HG03103 (cell line): ENCODE data around the gene RNF14.
"Not testable (repeated sequence)": the region's sequence is repeated elsewhere in the genome, so short reads cannot be mapped to it uniquely, and the experiment has no call there.

Experiments used
- ATAC-seq: cut with Tn5 transposase; IDR thresholded peaks from one replicate; pipeline ENCODE4 v1.9.1; 2021; ENCODE audit warnings: low read depth; ENCODE audit not compliant: unreplicated experiment

The RNF14 gene

DNA sequence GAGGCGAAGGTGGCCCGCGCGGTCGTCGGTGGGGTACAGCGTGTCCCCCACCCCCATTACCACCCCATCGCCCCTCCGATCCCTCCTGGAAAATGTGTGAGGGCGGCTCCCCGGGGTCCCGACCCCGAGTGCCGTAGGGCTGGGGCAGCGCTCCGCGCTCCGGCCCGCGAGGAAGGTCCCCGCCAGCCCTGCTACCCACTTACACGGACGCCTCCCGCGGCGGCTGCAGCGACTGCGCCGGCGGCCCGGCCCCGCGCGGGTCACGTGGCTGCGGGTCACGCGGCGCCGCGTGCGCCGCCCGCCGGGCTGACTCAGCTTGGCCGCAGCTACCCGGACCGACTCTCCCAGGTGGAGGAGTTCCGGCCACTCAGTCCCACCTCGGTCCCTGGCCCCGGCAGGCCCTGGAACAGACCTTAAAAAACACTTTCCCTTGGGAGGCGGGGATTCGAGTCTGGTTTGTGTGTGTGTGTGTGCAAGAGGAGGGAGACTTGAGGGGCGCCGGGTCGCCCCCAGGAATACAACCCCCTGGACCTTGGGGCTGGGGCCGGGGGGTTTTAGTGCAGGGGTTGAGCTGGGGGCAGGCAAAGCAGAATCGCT is 44.0 kb downstream of the RNF14 start, which contains the start of gene GNPDA1:
Gene GNPDA1, minus strand, starts transcription at position 236 of the 597 bp plus-strand sequence. CDS start 992 bp downstream, outside the sequence.
- peak; percentile 73 for ATAC-seq

DNA sequence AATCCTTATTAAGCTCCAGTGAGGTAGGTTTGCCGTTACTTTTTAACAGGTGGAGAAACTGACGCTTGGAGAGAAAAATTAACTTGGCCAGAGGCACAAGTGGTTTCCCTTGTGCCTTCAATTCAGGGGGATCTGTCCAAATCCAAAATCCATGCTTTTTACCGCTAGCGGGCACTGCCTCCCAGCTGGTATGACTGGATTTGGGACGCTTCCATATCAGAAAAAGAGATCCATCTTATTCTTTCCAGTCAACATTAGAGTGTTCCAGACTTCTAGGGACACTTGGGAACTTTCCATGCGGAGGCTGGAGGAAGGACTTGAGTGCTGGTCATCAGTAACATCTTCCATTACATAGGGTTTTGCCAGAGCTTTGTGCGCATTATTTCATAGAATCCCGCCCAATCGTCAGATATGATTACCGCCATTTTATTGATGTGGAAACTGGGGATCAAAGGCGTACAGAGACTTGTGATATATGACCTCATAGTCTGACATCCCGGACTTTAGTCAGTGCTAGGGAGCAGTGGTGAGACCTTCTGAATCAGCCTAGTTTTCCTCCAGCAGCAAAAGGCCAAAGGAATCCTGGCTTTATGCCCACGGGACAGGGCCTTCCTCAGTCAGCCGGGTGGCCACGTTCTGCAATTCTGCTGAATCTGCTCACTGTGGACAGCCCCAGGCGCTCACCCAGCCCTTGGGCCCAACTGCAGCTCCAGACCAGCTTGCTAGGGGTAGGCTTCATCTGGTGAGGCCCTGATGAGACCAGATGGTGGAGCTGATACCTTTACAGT is 45.0 kb downstream of the RNF14 start:
- no peak for ATAC-seq

DNA sequence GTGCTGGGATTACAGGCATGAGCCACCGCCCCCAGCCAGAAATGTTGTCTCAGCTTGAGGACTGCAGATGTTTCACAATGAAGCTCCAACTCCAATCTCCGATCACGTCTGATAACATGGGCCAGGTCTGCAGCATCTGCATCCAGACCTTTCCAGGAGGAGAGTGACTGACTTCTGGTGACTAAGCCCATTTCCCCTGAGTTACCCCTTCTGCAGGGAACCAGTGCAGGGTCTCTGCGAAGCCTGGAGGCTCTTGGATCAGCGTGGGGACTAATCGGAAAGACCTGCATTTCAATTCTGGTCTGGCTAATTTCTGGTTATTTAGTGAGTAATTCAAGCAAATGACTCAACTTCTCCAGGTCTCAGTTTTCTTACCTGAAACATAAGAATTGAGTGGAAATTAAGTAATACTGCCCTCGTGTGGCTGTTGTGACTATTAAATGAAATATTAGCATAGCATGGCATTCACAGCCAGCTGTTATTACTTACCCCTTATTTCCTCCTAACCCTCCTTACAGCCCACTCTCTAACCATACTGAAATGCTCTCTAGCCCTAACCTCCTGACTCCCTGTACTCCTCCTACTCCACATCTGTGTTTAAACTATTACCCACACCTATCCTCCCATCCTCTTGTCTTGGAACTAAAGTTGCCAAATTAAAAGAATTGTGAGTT is 46.1 kb downstream of the RNF14 start:
- peak; percentile 30 for ATAC-seq

DNA sequence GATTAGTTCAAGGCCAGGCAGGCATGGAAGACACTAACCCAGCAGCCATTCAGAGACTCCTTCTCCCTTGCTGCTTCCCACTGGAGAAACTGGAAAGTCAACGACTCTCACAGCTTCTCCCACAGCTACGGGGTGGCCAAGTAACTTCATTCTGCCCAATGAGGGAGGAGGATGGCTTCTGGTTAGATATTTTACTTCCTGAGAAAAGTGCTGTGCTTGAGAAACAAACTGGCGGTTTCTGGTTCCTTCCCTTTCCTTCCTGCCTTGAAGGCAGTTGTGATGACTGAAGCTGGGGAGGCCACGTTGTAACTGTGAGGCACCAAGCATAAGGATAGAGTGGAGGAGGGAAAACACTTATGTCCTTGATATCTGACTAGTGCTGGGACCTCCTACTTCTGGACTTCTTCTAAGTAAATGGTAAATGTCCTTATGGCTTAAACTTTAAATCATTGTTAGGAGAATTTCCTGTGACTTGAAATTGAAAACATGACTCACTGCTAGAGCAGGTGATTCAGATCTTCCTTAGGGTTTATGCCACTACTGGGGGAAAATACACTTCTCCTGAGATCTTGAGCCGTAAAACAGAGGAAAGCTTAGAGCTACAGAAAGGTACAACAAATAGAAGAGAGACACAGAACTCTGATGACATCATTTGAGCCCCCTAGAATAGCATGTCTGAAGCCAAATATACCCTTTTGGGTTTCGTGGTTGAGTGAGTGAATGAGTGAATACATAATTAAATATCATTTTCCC is 47.1 kb downstream of the RNF14 start:
- no peak for ATAC-seq

DNA sequence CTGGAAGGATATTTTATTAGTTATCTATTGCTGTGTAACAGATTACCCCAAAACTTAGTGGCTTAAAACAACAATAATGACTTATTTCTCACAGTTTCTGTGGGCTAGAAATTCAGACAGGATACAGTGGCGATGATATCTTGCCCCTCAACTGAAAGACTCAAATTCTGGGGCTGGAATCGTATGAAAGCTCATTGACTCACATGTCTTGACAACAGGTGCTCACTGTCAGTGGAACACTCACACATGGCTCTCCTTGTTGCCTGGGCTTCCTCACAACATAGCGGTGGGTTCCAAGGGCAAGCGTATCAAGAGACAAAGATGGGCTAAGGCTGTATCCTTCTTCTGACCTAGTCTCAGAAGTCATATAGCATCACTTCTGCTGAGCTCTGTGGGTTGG is 47.7 kb downstream of the RNF14 start:
- ATAC-seq = no peak

DNA sequence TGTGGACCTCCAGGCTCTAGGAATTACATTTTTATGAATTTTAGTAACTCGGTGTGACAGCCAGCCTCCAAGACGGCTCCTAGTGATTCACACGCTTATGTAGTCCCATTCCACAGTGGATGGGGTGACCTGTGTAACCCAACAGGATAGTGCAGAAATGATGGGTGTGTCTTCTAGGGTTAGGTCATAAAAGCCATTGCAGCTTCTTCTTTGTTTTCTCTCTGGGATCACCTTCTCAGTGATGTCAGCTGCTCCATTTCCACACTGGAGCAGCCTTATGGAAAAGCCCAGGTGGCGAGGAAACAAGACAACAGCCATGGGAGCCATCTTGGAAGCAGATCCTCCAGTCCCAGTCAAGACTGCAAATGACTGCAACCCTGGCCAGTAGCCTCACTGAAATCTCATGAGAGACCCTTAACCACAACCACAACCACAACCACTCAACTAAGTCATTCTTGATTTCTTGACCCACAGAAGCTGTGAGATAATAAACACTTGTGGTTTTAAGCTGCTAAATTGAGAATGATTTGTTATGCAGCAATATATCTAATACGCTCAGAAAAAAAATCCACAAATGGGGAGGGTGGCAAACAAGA is 49.0 kb downstream of the RNF14 start:
- ATAC-seq = peak; percentile 37

DNA sequence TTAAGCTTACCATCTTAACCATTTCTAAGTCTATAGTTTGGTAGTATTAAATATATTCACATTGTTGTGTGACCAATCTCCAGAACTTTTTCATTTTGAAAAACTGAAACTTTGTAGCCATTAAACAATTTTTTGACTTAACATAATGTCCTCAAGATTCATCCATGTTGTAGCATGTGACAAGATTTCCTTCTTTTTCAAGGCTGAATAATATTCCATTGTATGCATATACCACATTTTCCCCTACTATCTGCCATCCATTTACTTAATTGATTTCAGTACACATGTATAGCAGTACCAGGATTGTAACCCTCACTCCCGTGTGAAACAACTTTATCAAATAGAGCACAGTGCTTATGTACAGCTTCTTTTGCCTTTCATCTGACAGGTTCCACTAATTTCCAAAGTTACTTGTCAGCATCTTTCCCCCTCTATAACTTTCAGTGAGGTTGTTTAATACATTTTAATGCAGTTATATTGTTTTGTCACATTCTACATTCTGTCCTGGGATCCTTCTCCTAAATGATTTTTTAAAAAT is 51.3 kb downstream of the RNF14 start:
- ATAC-seq = no peak

DNA sequence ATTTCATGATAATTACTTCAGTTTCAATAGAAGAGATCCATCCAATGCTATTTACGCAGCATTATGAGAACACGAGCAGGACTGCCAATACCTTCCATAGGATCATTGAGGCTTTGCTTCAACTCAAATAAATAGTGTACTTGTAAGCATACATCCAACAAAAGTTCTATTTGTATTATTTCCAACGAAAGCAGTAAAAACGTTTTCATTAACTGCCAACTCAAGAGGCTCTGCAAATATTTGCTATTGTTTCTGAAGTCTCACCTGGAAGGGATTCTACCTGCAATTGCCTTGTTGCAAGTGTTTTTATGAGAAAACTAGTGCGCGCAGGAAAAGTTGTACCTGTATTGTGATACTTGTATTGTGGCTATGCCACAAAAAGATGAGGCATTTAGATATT is 54.9 kb downstream of the RNF14 start:
- ATAC-seq = no peak

DNA sequence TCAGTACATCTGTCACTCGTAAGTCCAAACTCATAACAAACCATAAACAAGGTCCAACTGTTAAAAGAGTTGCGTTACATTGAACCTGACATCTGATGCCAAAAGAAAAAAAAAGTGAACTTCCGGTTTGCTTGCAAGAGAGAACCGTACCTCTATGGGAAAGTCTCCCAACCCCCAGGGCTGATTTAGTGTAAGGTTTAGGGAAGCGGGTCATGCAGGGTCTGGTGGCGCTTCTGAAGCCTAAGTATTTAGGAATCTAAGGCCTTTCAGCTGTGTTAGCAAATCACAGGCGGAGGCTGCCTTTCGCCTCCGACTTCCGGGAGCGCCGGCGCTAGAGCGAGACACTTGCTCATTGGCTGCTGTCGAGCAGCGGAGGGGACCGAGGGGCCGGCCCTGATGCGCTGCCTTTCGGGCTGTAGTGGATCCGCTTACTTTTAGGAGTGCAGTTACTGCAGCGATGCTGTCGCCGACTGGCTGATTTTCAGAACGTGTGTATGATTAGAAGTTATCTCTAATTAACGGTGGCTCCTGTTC is 55.9 kb downstream of the RNF14 start:
- peak; percentile 100 for ATAC-seq

DNA sequence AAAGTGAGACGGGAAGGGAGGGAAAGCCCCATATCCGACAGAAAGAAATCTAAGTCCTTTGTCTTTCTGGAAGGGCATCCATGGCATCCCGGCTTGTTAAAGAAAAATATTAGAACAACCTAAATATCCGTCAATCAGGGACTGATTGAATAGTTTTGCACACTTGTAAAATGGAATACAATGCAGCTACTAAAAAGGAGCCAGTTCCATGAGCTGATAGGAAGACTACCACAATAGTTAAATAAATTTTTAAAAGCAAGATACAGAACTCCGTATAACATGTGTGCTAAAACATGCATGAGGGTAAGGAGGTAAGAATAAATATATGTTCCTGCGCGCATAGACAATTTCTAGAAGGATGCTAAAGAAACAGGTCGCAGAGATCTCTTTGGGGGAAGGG is 56.7 kb downstream of the RNF14 start:
- no peak for ATAC-seq

DNA sequence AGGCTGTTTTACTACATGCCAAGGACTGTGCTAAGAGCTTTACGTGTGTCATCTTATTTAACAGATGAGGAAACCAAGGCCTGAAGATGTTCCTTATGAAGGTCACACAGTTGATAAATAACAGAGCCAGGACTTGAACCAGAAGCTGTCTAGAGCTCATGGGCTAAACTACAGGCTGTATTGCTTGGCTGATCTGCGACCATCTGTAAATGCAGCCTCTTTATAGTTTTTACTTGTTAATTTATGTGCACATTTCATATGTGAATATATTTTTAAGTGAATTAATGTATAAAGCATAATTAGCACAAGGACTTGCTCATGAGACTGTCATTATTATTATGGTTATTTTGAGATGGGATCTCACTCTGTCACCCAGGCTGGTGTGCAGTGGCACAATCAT is 63.2 kb downstream of the RNF14 start:
- no peak for ATAC-seq

DNA sequence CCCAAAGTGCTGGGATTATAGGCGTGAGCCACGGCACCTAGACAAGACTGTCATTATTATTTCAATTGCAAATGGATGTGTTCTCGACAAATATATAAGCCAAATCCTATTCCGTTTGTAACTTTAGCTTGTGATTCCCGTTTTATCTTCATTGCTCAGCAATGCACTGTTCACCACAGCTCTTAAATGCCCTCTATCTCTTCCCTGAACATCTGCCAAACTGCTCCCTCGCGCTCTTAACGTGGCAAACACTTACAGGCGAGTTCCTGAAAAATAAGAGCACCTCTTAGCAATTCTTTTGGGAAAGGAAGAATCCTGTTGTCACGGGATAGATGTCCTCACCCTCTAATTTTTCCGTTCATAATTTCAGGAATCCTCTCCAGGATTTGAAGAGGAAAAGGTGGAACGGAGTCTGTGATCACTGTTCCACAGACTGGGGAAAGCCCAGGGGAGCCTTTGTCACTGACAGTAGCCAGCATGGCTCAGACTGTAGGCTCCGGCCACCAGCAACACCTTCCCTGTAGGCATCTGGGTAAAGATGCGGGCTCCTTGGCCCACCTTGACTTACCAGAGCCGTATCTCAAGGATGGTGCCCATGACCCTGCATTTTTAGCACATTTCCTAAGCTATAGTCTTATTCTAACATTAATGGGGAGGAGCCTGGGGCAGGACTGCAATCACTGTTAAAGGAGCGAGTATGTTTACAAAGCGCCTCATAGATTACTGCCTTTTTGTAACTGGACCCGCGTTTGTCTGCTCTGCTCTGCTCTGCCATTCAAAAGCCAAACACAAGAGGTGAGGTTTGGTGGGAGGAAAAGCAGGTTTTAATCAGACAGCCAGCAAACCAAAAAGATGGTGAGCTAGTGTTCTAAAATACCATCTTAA is 64.1 kb downstream of the RNF14 start:
- no peak for ATAC-seq

DNA sequence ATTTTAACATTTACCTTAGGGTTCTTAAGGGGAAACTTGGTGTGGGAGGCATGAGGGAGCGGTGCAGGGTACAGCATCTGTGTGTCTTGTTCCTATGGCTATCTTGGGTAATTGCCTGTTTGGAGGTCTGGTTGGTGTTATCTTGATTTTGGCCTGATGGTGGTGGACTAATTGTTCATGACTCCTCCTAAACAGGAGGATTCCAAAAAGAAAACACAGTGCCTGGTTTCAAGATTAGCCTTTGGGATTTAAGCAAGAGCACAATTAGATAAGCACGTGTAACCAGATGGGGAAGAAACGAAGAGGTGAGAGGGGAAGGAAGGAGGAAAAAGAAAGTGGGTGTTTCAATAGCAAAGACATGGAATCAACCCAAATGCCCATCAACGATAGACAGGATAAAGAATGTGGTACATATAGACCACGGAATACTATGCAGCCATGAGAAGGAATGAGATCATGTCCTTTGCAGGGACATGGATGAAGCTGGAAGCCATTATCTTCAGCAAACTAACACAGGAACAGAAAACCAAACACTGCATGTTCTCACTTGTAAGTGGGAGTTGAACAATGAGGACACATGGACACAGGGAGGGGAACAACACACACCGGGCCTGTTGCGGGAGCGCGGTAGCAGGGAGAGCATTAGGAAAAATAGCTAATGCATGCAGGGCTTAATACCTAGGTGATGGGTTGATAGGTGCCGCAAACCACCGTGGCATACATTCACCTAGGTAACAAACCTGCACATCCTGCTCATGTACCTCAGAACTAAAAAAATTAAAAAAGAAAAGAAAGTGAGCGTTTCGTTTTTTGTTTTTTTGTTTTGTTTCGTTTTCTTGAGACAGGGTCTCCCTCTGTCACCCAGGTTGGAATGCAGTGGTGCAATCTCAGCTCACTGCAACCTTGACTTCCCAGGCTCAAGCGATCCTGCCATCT is 65.0 kb downstream of the RNF14 start:
- ATAC-seq = not testable (repeated sequence)

DNA sequence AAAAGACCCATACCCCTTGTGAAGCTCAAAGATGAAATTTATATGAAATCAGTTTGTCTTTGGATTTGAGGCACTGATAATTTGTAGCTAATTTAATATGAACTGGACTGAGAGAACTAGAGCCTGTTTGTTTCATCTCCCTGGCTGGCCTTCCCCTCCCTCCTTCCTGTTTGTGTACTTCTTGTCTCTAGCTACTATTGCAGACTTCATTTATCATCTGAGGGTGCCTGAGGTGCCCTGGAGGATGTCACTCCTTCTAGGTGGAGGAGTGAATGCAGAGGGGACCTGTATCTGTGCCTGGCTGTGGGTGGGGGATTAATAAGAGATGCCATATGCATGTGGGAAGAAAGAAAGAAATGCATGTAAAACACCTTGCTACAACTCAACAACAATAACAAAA is 66.1 kb downstream of the RNF14 start:
- no peak for ATAC-seq

DNA sequence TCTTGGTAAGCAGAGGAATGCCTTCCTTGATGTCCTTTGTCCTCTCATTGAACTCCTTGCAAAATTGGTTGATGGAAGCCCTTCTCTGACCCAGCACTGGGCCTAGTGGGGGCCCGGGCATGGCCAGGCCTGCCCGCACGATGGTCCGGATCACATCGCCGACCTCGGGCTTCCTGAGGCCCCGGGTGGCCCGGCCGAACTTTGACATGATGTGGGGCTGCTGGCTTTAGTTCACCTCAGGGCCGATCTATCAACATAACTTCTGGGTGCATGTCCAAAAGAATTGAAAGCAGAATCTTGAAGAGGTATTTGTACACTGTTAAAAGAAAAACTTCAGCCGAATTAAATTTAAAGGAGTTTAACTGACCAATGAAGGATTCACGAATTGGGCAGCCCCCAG is 68.0 kb downstream of the RNF14 start:
- no peak for ATAC-seq

DNA sequence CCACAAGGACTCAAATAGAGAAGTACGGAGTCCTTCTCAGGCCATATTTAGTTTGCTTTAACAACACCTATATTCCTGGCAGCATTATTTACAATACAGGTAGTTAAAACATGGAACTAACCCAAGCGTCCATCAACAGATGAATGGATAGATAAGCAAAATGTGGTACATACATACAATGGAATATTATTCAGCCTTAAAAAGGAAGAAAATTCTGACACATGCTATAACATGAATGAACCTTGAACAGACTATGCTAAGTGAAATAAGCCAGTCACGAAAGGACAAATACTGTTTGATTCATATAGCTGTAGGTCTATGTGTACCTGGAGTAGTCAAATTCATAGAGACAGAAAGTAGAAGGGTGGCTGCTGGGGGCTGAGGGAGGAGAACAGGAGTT is 68.7 kb downstream of the RNF14 start:
- not testable (repeated sequence) for ATAC-seq

DNA sequence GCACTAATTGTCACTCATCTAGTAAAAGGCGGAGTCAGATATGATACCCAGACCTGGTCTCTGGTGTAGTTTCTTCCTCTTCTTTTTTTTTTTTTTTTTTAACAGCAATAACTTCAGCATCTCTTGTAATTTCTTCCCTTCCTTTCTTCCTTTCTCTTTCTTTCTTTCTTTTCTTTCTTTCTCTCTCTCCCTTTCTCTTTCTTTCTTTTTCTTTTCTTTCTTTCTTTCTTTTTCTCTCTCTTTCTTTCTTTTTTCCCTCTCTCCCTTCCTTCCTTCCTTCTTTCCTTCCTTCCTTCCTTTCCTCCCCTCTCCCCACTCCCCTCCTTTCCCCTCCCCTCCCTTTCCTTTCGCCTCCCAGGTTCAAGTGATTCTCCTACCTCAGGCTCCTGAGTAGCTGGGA is 69.8 kb downstream of the RNF14 start:
- no peak for ATAC-seq
